Liver (tissue), 9 donors: Measurements from ENCODE around the gene KIAA0753. TPM values are rescaled to one million over a fixed set of nuclear protein-coding genes. Genes with fewer than 3 reads are reported as not detected.

Source experiments
- DNase-seq: peaks from one replicate; pipeline ENCODE4 v3.0.0-alpha.2; 2017; ENCODE audit warnings: low spot score
- H3K27ac ChIP-seq, 2 donors: one replicate each; pipeline ENCODE4 v1.7.0; 2013; ENCODE audit warnings: inconsistent platforms in 2 of 2, low read length in 2 of 2, control low read depth in 1 of 2, low read depth in 1 of 2, mild to moderate bottlenecking in 1 of 2
- H3K27me3 ChIP-seq, 4 donors: one replicate each; pipeline versions ENCODE4 v1.6.1 to v1.7.0; 2013; ENCODE audit warnings: low read length in 3 of 4, inconsistent platforms in 1 of 4, mild to moderate bottlenecking in 1 of 4, moderate library complexity in 1 of 4; ENCODE audit not compliant: control insufficient read depth in 4 of 4, insufficient read depth in 4 of 4
- H3K36me3 ChIP-seq, 4 donors: one replicate each; pipeline versions ENCODE4 v1.6.1 to v1.7.0; 2013; ENCODE audit warnings: low read length in 3 of 4, mild to moderate bottlenecking in 3 of 4, low read depth in 1 of 4, moderate library complexity in 1 of 4; ENCODE audit not compliant: control insufficient read depth in 4 of 4, insufficient read depth in 3 of 4
- H3K4me1 ChIP-seq, 4 donors: one replicate each; pipeline versions ENCODE4 v1.6.1 to v1.7.0; 2013; ENCODE audit warnings: low read length in 3 of 4, mild to moderate bottlenecking in 3 of 4, moderate library complexity in 1 of 4; ENCODE audit not compliant: control insufficient read depth in 4 of 4, insufficient read depth in 4 of 4
- H3K4me3 ChIP-seq, 3 donors: one replicate each; pipeline versions ENCODE4 v1.6.1 to v1.7.0; 2013; ENCODE audit warnings: low read length in 3 of 3, control low read depth in 1 of 3, low read depth in 1 of 3, mild to moderate bottlenecking in 1 of 3
- H3K9ac ChIP-seq, 2 donors: one replicate each; pipeline ENCODE4 v1.7.0; 2013; ENCODE audit warnings: low read length in 2 of 2, mild to moderate bottlenecking in 2 of 2, moderate library complexity in 2 of 2, control low read depth in 1 of 2, low read depth in 1 of 2
- H3K9me3 ChIP-seq, 4 donors: one replicate each; pipeline versions ENCODE4 v1.6.1 to v1.7.0; 2013; ENCODE audit warnings: low read length in 3 of 4; ENCODE audit not compliant: control insufficient read depth in 4 of 4
- ATF3 ChIP-seq: IDR thresholded peaks from 2 replicates; pipeline ENCODE4 v1.6.1; 2016; ENCODE audit warnings: antibody characterized with exemption
- CTCF ChIP-seq: fragments of 150-350 bp; IDR thresholded peaks from 2 replicates; pipeline ENCODE4 v1.5.1; 2017; ENCODE audit warnings: improper control_type of control experiment, low read depth, low read length; ENCODE audit not compliant: missing input control
- EGR1 ChIP-seq, 2 donors: IDR thresholded peaks; 2 replicates each; pipeline ENCODE4 v1.6.1; 2016 to 2018; ENCODE audit warnings: antibody characterized with exemption in 2 of 2, low read depth in 2 of 2
- FOXA1 ChIP-seq: IDR thresholded peaks from 2 replicates; pipeline ENCODE4 v1.6.1; 2016; ENCODE audit warnings: antibody characterized with exemption
- FOXA2 ChIP-seq: IDR thresholded peaks from 2 replicates; pipeline ENCODE4 v1.6.1; 2016; ENCODE audit warnings: antibody characterized with exemption
- HNF4A ChIP-seq, 2 donors: conservative IDR thresholded peaks; 2 replicates each; pipeline ENCODE4 v1.6.1; 2016; ENCODE audit warnings: antibody characterized with exemption in 2 of 2, mild to moderate bottlenecking in 2 of 2
- JUND ChIP-seq, 2 donors: IDR thresholded peaks; 2 replicates each; pipeline ENCODE4 v1.6.1; 2016; ENCODE audit warnings: antibody characterized with exemption in 2 of 2
- NR2F2 ChIP-seq: IDR thresholded peaks from 2 replicates; pipeline ENCODE4 v1.6.1; 2016; ENCODE audit warnings: antibody characterized with exemption
- RAD21 ChIP-seq, 2 donors: IDR thresholded peaks; 2 replicates each; pipeline ENCODE4 v1.6.1; 2016; ENCODE audit warnings: antibody characterized with exemption in 2 of 2, mild to moderate bottlenecking in 2 of 2
- REST ChIP-seq: IDR thresholded peaks from 2 replicates; pipeline ENCODE4 v1.6.1; 2016; ENCODE audit warnings: antibody characterized with exemption, mild to moderate bottlenecking
- SP1 ChIP-seq: IDR thresholded peaks from 2 replicates; pipeline ENCODE4 v1.6.1; 2018; ENCODE audit warnings: antibody characterized with exemption, mild to moderate bottlenecking
- YY1 ChIP-seq: IDR thresholded peaks from 2 replicates; pipeline ENCODE4 v1.6.1; 2016; ENCODE audit warnings: antibody characterized with exemption, mild to moderate bottlenecking
- WGBS: extraction: QIAGEN DNeasy Blood & Tissue Kit; methylation state at CpG from one replicate; pipeline ENCODE4 v1.1.7; 2013; 5-methylcytosine and 5-hydroxymethylcytosine counted together
- polyA plus RNA-seq, 2 donors: library from polyadenylated mRNA; stranded (reverse) in 1 of 2; unstranded in 1 of 2; fragments of 200-250 nt in 1 of 2; fragments of >200 nt in 1 of 2; fragmentation: Nextera tagmentation in 1 of 2; extraction: Ambion mirVana in 1 of 2; gene quantifications; one replicate each; pipeline versions ENCODE4 v1.2.1 to v1.2.3, GENCODE V29; 2013 to 2015
- total RNA-seq, 2 donors: library from RNA; depleted of rRNA; stranded (reverse); fragments of >200 nt; gene quantifications; one replicate each; pipeline ENCODE4 v1.2.3, GENCODE V29; 2014
- donor health status: healthy.
- donor health status: healthy.
- donor health status: healthy.
- donor health status: healthy.
- donor health status: healthy.

KIAA0753 gene
- total and polyA plus RNA-seq, 4 donors: 2.0 to 5.9 (median 3.0) TPM

- 4% methylated on average over 56 of the region's 56 CpGs for WGBS
- Histone ChIP-seq H3K9me3 (no peaks in the 10 kb centered on the region), H3K27me3 (peaks cover 0 to 4% (median 1%) of the 10 kb centered on the region in 4 donors), H3K36me3 (no peaks in the 10 kb centered on the region), H3K27ac (no peak overlapping the region), H3K4me1 (peaks cover 2 to 14% (median 10%) of the 10 kb centered on the region in 4 donors), H3K4me3 (peak overlapping the region in 2 of 3 donors; percentile 18 to 60), H3K9ac (no peak overlapping the region)
- DNase-seq: no peak
- no peak for TF ChIP-seq REST
- TF ChIP-seq YY1: no peak
- no peak for TF ChIP-seq HNF4A (conservative IDR thresholded peaks at IDR 0.05)
- no peak for TF ChIP-seq CTCF
Measured at GRCh38 chr17:6555331-6556120, 85.0 kb downstream of the KIAA0753 start.

GRCh38 chr17:6554871-6555330 is 85.6 kb downstream of the KIAA0753 start:
- no peak for DNase-seq
- Histone ChIP-seq H3K27me3 (peaks cover 0 to 4% (median 1%) of the 10 kb centered on the region in 4 donors), H3K9me3 (no peaks in the 10 kb centered on the region), H3K36me3 (no peaks in the 10 kb centered on the region), H3K27ac (no peak overlapping the region), H3K9ac (no peak overlapping the region), H3K4me1 (peaks cover 2 to 14% (median 10%) of the 10 kb centered on the region in 4 donors), H3K4me3 (peak overlapping the region in 1 of 3 donors; percentile 60)
- 23% methylated on average over 12 of the region's 12 CpGs for WGBS
- TF ChIP-seq FOXA2: no peak
- no peak for TF ChIP-seq SP1
- no peak for TF ChIP-seq ATF3
- TF ChIP-seq RAD21 (IDR thresholded peaks at IDR 0.05): no peak
- TF ChIP-seq NR2F2: no peak
- TF ChIP-seq FOXA1: no peak
- no peak for TF ChIP-seq JUND (IDR thresholded peaks at IDR 0.05)
- TF ChIP-seq EGR1 (IDR thresholded peaks at IDR 0.05; ENCODE audit: low read depth in 2 of 2): no peak
